Astrocyte (in vitro differentiated cells and primary cell): ENCODE results near the gene VGLL4. TPM values are rescaled to one million over a fixed set of nuclear protein-coding genes. Genes with fewer than 3 reads are reported as not detected.
A peak's percentile ranks its signal among the peaks of the same experiment; 100 is the strongest.

Source experiments
- DNase-seq: peaks from one replicate; pipeline ENCODE4 v3.0.0-alpha.2; 2010; ENCODE audit warnings: low read depth
- FAIRE-seq: peaks from 2 replicates; lab custom pipeline; 2011; peaks lifted over from hg19 to GRCh38; lab: Jason Lieb, UNC
- H2AFZ ChIP-seq: 2 replicates; pipeline ENCODE4 v1.6.0; 2012; ENCODE audit warnings: low read depth, low read length, inconsistent platforms
- H3K27ac ChIP-seq: 2 replicates; pipeline ENCODE4 v1.5.1; 2011; ENCODE audit warnings: low read depth, low read length, inconsistent platforms
- H3K27me3 ChIP-seq: 2 replicates; pipeline ENCODE4 v1.6.0; 2011; ENCODE audit warnings: low read length, inconsistent platforms; ENCODE audit not compliant: insufficient read depth
- H3K36me3 ChIP-seq: 2 replicates; pipeline ENCODE4 v1.5.1; 2011; ENCODE audit warnings: low read length, inconsistent platforms; ENCODE audit not compliant: insufficient read depth
- H3K4me1 ChIP-seq: 2 replicates; pipeline ENCODE4 v1.5.1; 2011; ENCODE audit warnings: low read length, inconsistent platforms; ENCODE audit not compliant: insufficient read depth
- H3K4me2 ChIP-seq: 2 replicates; pipeline ENCODE4 v1.6.0; 2012; ENCODE audit warnings: low read length, inconsistent platforms
- H3K4me3 ChIP-seq: 2 replicates; pipeline ENCODE4 v1.5.1; 2011; ENCODE audit warnings: low read depth, mild to moderate bottlenecking, low read length, inconsistent platforms; ENCODE audit not compliant: insufficient read depth
- H3K79me2 ChIP-seq: 2 replicates; pipeline ENCODE4 v1.6.0; 2012; ENCODE audit warnings: mild to moderate bottlenecking, low read length, inconsistent platforms; ENCODE audit not compliant: insufficient read depth
- H3K9ac ChIP-seq: 2 replicates; pipeline ENCODE4 v1.6.0; 2012; ENCODE audit warnings: mild to moderate bottlenecking, low read length, inconsistent platforms
- H3K9me3 ChIP-seq: 2 replicates; pipeline ENCODE4 v1.5.1; 2012; ENCODE audit warnings: low read depth, mild to moderate bottlenecking, low read length, inconsistent platforms; ENCODE audit not compliant: insufficient read depth
- H4K20me1 ChIP-seq: 2 replicates; pipeline ENCODE4 v1.6.0; 2012; ENCODE audit warnings: low read length, inconsistent platforms; ENCODE audit not compliant: insufficient read depth
- H3K27ac Mint-ChIP-seq: one replicate; pipeline ENCODE4 v1.8.0; 2021; ENCODE audit warnings: mild to moderate bottlenecking, mixed read lengths; ENCODE audit not compliant: unreplicated experiment
- H3K27me3 Mint-ChIP-seq: one replicate; pipeline ENCODE4 v1.8.0; 2021; ENCODE audit warnings: low read depth, mixed read lengths; ENCODE audit not compliant: unreplicated experiment
- H3K36me3 Mint-ChIP-seq: one replicate; pipeline ENCODE4 v1.8.0; 2021; ENCODE audit warnings: low read depth, mixed read lengths; ENCODE audit not compliant: unreplicated experiment
- H3K4me1 Mint-ChIP-seq: one replicate; pipeline ENCODE4 v1.8.0; 2021; ENCODE audit warnings: low read depth, mixed read lengths; ENCODE audit not compliant: unreplicated experiment
- H3K4me3 Mint-ChIP-seq: one replicate; pipeline ENCODE4 v1.8.0; 2021; ENCODE audit warnings: mild to moderate bottlenecking, moderate library complexity, mixed read lengths; ENCODE audit not compliant: unreplicated experiment
- H3K9me3 Mint-ChIP-seq: one replicate; pipeline ENCODE4 v1.8.0; 2021; ENCODE audit warnings: mild to moderate bottlenecking, mixed read lengths; ENCODE audit not compliant: unreplicated experiment
- CTCF ChIP-seq: IDR thresholded peaks from 2 replicates; pipeline ENCODE4 v1.5.1; 2011; ENCODE audit warnings: low read depth, mild to moderate bottlenecking, inconsistent platforms, low read length, moderate library complexity; ENCODE audit not compliant: insufficient read depth
- EZH2 ChIP-seq: IDR thresholded peaks from 2 replicates; pipeline ENCODE4 v1.6.1; 2012; ENCODE audit warnings: mild to moderate bottlenecking, low read length, inconsistent platforms; ENCODE audit not compliant: insufficient read depth
- total RNA-seq: library from RNA; stranded (reverse); gene quantifications from 2 replicates; pipeline ENCODE4 v1.2.1, GENCODE V29; 2021

The VGLL4 gene
- total RNA-seq, 1 donor from 2014 or later = 70.3 TPM

- Histone ChIP-seq H3K9me3 (no peaks in the 10 kb centered on the region), H4K20me1 (no peaks in the 10 kb centered on the region), H3K27ac (no peak overlapping the region), H3K27me3 (no peaks in the 10 kb centered on the region), H3K4me1 (no peaks in the 10 kb centered on the region), H3K79me2 (no peaks in the 10 kb centered on the region), H3K36me3 (no peaks in the 10 kb centered on the region), H3K4me3 (no peak overlapping the region), H2AFZ (no peak overlapping the region), H3K9ac (no peak overlapping the region), H3K4me2 (no peak overlapping the region)
- peak overlapping the region; percentile 1 for H3K27ac Mint-ChIP-seq
- no peak for TF ChIP-seq EZH2
- TF ChIP-seq CTCF = no peak
- peaks cover 2% of the 10 kb centered on the region for H3K9me3 Mint-ChIP-seq
- peaks cover 3% of the 10 kb centered on the region for H3K36me3 Mint-ChIP-seq
- no peak overlapping the region for H3K4me3 Mint-ChIP-seq
- DNase-seq (no peak), FAIRE-seq (no peak)
- H3K27me3 Mint-ChIP-seq = no peaks in the 10 kb centered on the region
- H3K4me1 Mint-ChIP-seq = peaks cover 11% of the 10 kb centered on the region
Observed at GRCh38 chr3:11661052-11661656, 17.4 kb upstream of the VGLL4 start.

GRCh38 chr3:11660242-11660641 lies 16.5 kb upstream of the VGLL4 start:
- no peak overlapping the region for H3K27ac Mint-ChIP-seq
- H3K36me3 Mint-ChIP-seq = peaks cover 2% of the 10 kb centered on the region
- no peaks in the 10 kb centered on the region for H3K27me3 Mint-ChIP-seq
- Histone ChIP-seq H3K9ac (no peak overlapping the region), H3K27ac (no peak overlapping the region), H3K4me2 (no peak overlapping the region), H3K36me3 (no peaks in the 10 kb centered on the region), H4K20me1 (no peaks in the 10 kb centered on the region), H3K9me3 (no peaks in the 10 kb centered on the region), H3K27me3 (no peaks in the 10 kb centered on the region), H2AFZ (no peak overlapping the region), H3K4me3 (no peak overlapping the region), H3K79me2 (no peaks in the 10 kb centered on the region), H3K4me1 (no peaks in the 10 kb centered on the region)
- H3K9me3 Mint-ChIP-seq = peaks cover 2% of the 10 kb centered on the region
- H3K4me3 Mint-ChIP-seq = no peak overlapping the region
- H3K4me1 Mint-ChIP-seq = peaks cover 11% of the 10 kb centered on the region
- DNase-seq = no peak
- no peak for TF ChIP-seq CTCF
- no peak for FAIRE-seq

GRCh38 chr3:11658180-11658579 lies 14.5 kb upstream of the VGLL4 start:
- Histone ChIP-seq H3K79me2 (no peaks in the 10 kb centered on the region), H3K4me3 (no peak overlapping the region), H2AFZ (no peak overlapping the region), H3K9ac (no peak overlapping the region), H3K36me3 (no peaks in the 10 kb centered on the region), H4K20me1 (no peaks in the 10 kb centered on the region), H3K4me1 (no peaks in the 10 kb centered on the region), H3K9me3 (no peaks in the 10 kb centered on the region), H3K27ac (no peak overlapping the region), H3K27me3 (no peaks in the 10 kb centered on the region), H3K4me2 (no peak overlapping the region)
- no peaks in the 10 kb centered on the region for H3K27me3 Mint-ChIP-seq
- H3K4me1 Mint-ChIP-seq = peaks cover 11% of the 10 kb centered on the region
- TF ChIP-seq EZH2 = no peak
- TF ChIP-seq CTCF = no peak
- H3K4me3 Mint-ChIP-seq = no peak overlapping the region
- no peak overlapping the region for H3K27ac Mint-ChIP-seq
- FAIRE-seq (no peak), DNase-seq (no peak)
- peaks cover 2% of the 10 kb centered on the region for H3K36me3 Mint-ChIP-seq
- peaks cover 2% of the 10 kb centered on the region for H3K9me3 Mint-ChIP-seq
